ENCODE results near the gene TNFAIP8L3.

The TNFAIP8L3 gene

GRCh38 chr15:51134416-51135199 lies 39.9 kb upstream of the TNFAIP8L3 start:
- no peak for TF ChIP-seq CTCF (IDR thresholded peaks at IDR 0.05; ENCODE audit: extremely low read depth, insufficient read depth, missing control alignments)
- DNase-seq (ENCODE audit: low spot score), result no peak
- in situ Hi-C loops (cut with MboI; ENCODE audit: low pct_unique_long_range_greater_than_20kb, low sequenced_read_pairs, unreplicated experiment), result no loop called here

- TF ChIP-seq CTCF (IDR thresholded peaks at IDR 0.05; ENCODE audit: extremely low read depth, insufficient read depth, missing control alignments), result no peak
- DNase-seq (ENCODE audit: low spot score), result no peak
- in situ Hi-C loops (cut with MboI; ENCODE audit: low pct_unique_long_range_greater_than_20kb, low sequenced_read_pairs, unreplicated experiment), result no loop called here
These were observed 38.5 kb upstream of the TNFAIP8L3 start for GRCh38 chr15:51133140-51133765.

GRCh38 chr15:51132384-51133139 lies 37.9 kb upstream of the TNFAIP8L3 start:
- peak; percentile 26 for DNase-seq (ENCODE audit: low spot score)
- in situ Hi-C loops (cut with MboI; ENCODE audit: low pct_unique_long_range_greater_than_20kb, low sequenced_read_pairs, unreplicated experiment), result no loop called here
- TF ChIP-seq CTCF (IDR thresholded peaks at IDR 0.05; ENCODE audit: extremely low read depth, insufficient read depth, missing control alignments), result peak; percentile 82

GRCh38 chr15:51131596-51132290 lies 37.0 kb upstream of the TNFAIP8L3 start:
- in situ Hi-C loops (cut with MboI; ENCODE audit: low pct_unique_long_range_greater_than_20kb, low sequenced_read_pairs, unreplicated experiment), result no loop called here
- no peak for TF ChIP-seq CTCF (IDR thresholded peaks at IDR 0.05; ENCODE audit: extremely low read depth, insufficient read depth, missing control alignments)
- no peak for DNase-seq (ENCODE audit: low spot score)

- no peak for TF ChIP-seq CTCF (IDR thresholded peaks at IDR 0.05; ENCODE audit: extremely low read depth, insufficient read depth, missing control alignments)
- in situ Hi-C loops (cut with MboI; ENCODE audit: low pct_unique_long_range_greater_than_20kb, low sequenced_read_pairs, unreplicated experiment), result no loop called here
- DNase-seq (ENCODE audit: low spot score), result no peak
These were observed 35.6 kb upstream of the TNFAIP8L3 start for GRCh38 chr15:51130344-51130743.

GRCh38 chr15:51129535-51130188 lies 35.0 kb upstream of the TNFAIP8L3 start:
- no peak for TF ChIP-seq CTCF (IDR thresholded peaks at IDR 0.05; ENCODE audit: extremely low read depth, insufficient read depth, missing control alignments)
- DNase-seq (ENCODE audit: low spot score), result no peak
- in situ Hi-C loops (cut with MboI; ENCODE audit: low pct_unique_long_range_greater_than_20kb, low sequenced_read_pairs, unreplicated experiment), result no loop called here

Measured in GM13977 (cell line).